K562 (cell line): ENCODE measurements around the gene KDF1. TPM values are rescaled to one million over a fixed set of nuclear protein-coding genes. Genes with fewer than 3 reads are reported as not detected.

Experiments
- ATAC-seq: fragments of 200-7000 bp; cut with Tn5 transposase; 3 replicates; pipeline ENCODE4 v1.9.1; 2020; ENCODE audit warnings: moderate library complexity
- BruUV-seq: library from RNA; stranded (reverse); fragments of 400-500 nt; replicated peaks from 2 replicates; lab custom pipeline; 2021; lab: Mats Ljungman, UMichigan
- CTCF ChIA-PET: fragments of 300-600 bp; formaldehyde crosslinking; extraction: SDS; loops from one replicate; lab custom pipeline; 2021; ENCODE audit warnings: low intra/inter-chr PET ratio; lab: Yijun Ruan, JAX
- POLR2A ChIA-PET: fragments of 300-600, 350-650 bp; sonication (Branson Sonifier 250); formaldehyde crosslinking; extraction: SDS; loops from one replicate; lab custom pipeline; 2021; ENCODE audit warnings: antibody characterized with exemption, inconsistent platforms; lab: Yijun Ruan, JAX
- DNase-seq, 4 experiments: peaks; one replicate each; pipeline versions ENCODE4 v3.0.0 to v3.0.0-alpha.2; 2011 to 2018; ENCODE audit warnings: low spot score in 3 of 4, mixed read lengths in 3 of 4; ENCODE audit errors: extremely low read depth in 1 of 4
- FAIRE-seq: peaks from 2 replicates; lab custom pipeline; 2011; peaks lifted over from hg19 to GRCh38; lab: Jason Lieb, UNC
- H2AFZ ChIP-seq: 2 replicates; pipeline ENCODE4 v1.6.0; 2011; ENCODE audit warnings: low read depth, low read length, control low read depth, inconsistent platforms
- H3K27ac ChIP-seq: fragments of 200-600 bp; 3 replicates; pipeline ENCODE4 v1.8.0; 2011; ENCODE audit warnings: low read depth, mild to moderate bottlenecking, control low read depth, inconsistent platforms, low read length, moderate library complexity, mixed read lengths; ENCODE audit errors: extremely low read depth
- H3K27me3 ChIP-seq, 2 experiments: fragments of 300-600 bp in 1 of 2; 2 replicates in 1 of 2; 3 replicates in 1 of 2; pipeline versions ENCODE4 v1.6.0 to v1.8.0; 2011; ENCODE audit warnings: inconsistent platforms in 2 of 2, low read length in 2 of 2, mild to moderate bottlenecking in 1 of 2, mixed read lengths in 1 of 2, moderate library complexity in 1 of 2; ENCODE audit not compliant: control insufficient read depth in 2 of 2, insufficient read depth in 2 of 2
- H3K36me3 ChIP-seq: fragments of 300-600 bp; 3 replicates; pipeline ENCODE4 v1.8.0; 2011; ENCODE audit warnings: mild to moderate bottlenecking, low read length, inconsistent platforms; ENCODE audit not compliant: control insufficient read depth, insufficient read depth
- H3K4me1 ChIP-seq, 2 experiments: fragments of 200-600 bp in 1 of 2; replicated peaks in 1 of 2; 2 replicates in 1 of 2; 3 replicates in 1 of 2; pipeline versions ENCODE4 v1.5.1 to v1.8.0; 2011; ENCODE audit warnings: inconsistent platforms in 2 of 2, low read length in 2 of 2, mild to moderate bottlenecking in 1 of 2, mixed read lengths in 1 of 2, moderate library complexity in 1 of 2; ENCODE audit not compliant: control insufficient read depth in 2 of 2, insufficient read depth in 2 of 2
- H3K4me2 ChIP-seq: 2 replicates; pipeline ENCODE4 v1.6.1; 2011; ENCODE audit warnings: low read length, control low read depth, inconsistent platforms, mixed read lengths; ENCODE audit not compliant: insufficient read depth
- H3K4me3 ChIP-seq: fragments of 200-600 bp; sonication (generic), shearing (Covaris generic); 2 replicates; pipeline ENCODE4 v1.5.1; 2016; ENCODE audit warnings: control low read depth, inconsistent platforms
- H3K79me2 ChIP-seq: fragments of 200-600 bp; 3 replicates; pipeline ENCODE4 v1.8.0; 2011; ENCODE audit warnings: low read length, inconsistent platforms; ENCODE audit not compliant: control insufficient read depth, insufficient read depth
- H3K9ac ChIP-seq, 2 experiments: 2 replicates each; pipeline versions ENCODE4 v1.6.0 to v1.6.1; 2011; ENCODE audit warnings: low read depth in 2 of 2, low read length in 2 of 2, control low read depth in 1 of 2, inconsistent platforms in 1 of 2, mild to moderate bottlenecking in 1 of 2, mixed read lengths in 1 of 2; ENCODE audit not compliant: insufficient read depth in 1 of 2
- H3K9me1 ChIP-seq: one replicate; pipeline ENCODE4 v1.6.0; 2011; ENCODE audit warnings: inconsistent platforms, mild to moderate bottlenecking, low read length, moderate library complexity; ENCODE audit not compliant: control insufficient read depth, insufficient read depth
- H3K9me3 ChIP-seq: replicated peaks from 2 replicates; pipeline ENCODE4 v1.5.1; 2011; ENCODE audit warnings: low read depth, low read length, inconsistent platforms; ENCODE audit not compliant: control insufficient read depth, insufficient read depth
- H4K20me1 ChIP-seq: replicated peaks from 2 replicates; pipeline ENCODE4 v1.6.1; 2011; ENCODE audit warnings: low read length, inconsistent platforms, mixed read lengths; ENCODE audit not compliant: control insufficient read depth, insufficient read depth
- ADNP ChIP-seq: fragments of 200-800 bp; sonication (Bioruptor generic); IDR thresholded peaks from 2 replicates; pipeline ENCODE4 v1.6.1; 2016; ENCODE audit warnings: missing genetic modification characterization, missing compliant biosample characterization
- HMG20A ChIP-seq: fragments of 450-650 bp; formaldehyde crosslinking; conservative IDR thresholded peaks from 2 replicates; pipeline ENCODE4 v1.4.0; 2020; ENCODE audit warnings: mild to moderate bottlenecking, mixed read lengths
- POLR2G ChIP-seq: fragments of 200-400 bp; formaldehyde crosslinking; IDR thresholded peaks from 2 replicates; pipeline ENCODE4 v1.6.1; 2017; ENCODE audit warnings: low read depth, mild to moderate bottlenecking, antibody characterized with exemption, low read length, moderate library complexity
- U2AF2 ChIP-seq: fragments of 200-400 bp; formaldehyde crosslinking; optimal IDR thresholded peaks from 2 replicates; pipeline ENCODE3; 2017; ENCODE audit warnings: low read depth, mild to moderate bottlenecking, low read length
- WGBS: fragments of 100-300 bp; shearing (Covaris generic); methylation state at CpG from one replicate; pipeline ENCODE4 v1.1.6; 2016; ENCODE audit warnings: low coverage, mixed read lengths; ENCODE audit not compliant: insufficient coverage; ENCODE audit errors: missing lambda C conversion rate; 5-methylcytosine and 5-hydroxymethylcytosine counted together
- in situ Hi-C: fragments of 300-500 bp; cut with MboI; formaldehyde crosslinking; loops from 4 replicates; pipeline ENCODE4 v1.15.0; 2018; ENCODE audit warnings: inconsistent platforms, mixed read lengths
- intact Hi-C: fragments of 100-400 bp; cut with micrococcal nuclease; formaldehyde crosslinking; loops from 2 replicates; pipeline ENCODE4 v1.14.2; 2022
- polyA plus RNA-seq, 8 experiments: library from polyadenylated mRNA; depleted of rRNA in 4 of 8; stranded (reverse) in 5 of 8; unstranded in 3 of 8; fragments of >200 nt; fragmentation: Nextera tagmentation in 2 of 8; fragmentation: Illumina TruSeq in 1 of 8; extraction: Ambion mirVana in 2 of 8; extraction: Trizol in 1 of 8; gene quantifications; 2 replicates each; pipeline versions ENCODE4 v1.2.1 to v1.2.3, GENCODE V29; 2011 to 2014; ENCODE audit warnings: inconsistent platforms in 1 of 8, missing spikeins in 1 of 8
- total RNA-seq, 7 experiments: library from RNA; depleted of rRNA in 6 of 7; stranded (reverse); fragments of >200 nt in 6 of 7; fragmentation: Illumina TruSeq in 2 of 7; extraction: Trizol in 2 of 7; gene quantifications; 2 replicates each; pipeline versions ENCODE4 v1.2.1 to v1.2.3, GENCODE V29; 2011 to 2021; ENCODE audit warnings: low replicate concordance in 1 of 7
- TF ChIP-seq, protein P1 (sequence below): fragments of 450-650 bp; IDR thresholded peaks from 2 replicates; pipeline ENCODE4 v1.7.1; 2018; ENCODE audit warnings: mild to moderate bottlenecking, low read depth; ENCODE audit not compliant: partially characterized antibody
- TF ChIP-seq, protein P2 (sequence below): fragments of 250-450 bp; sonication (Bioruptor Pico); IDR thresholded peaks from 2 replicates; pipeline ENCODE4 v1.4.0; 2020; ENCODE audit warnings: borderline replicate concordance
- TF ChIP-seq, protein P3 (sequence below): sonication (generic); IDR thresholded peaks from 2 replicates; pipeline ENCODE4 v1.6.1; 2016

Gene KDF1
- total and polyA plus RNA-seq, 9 of the 15 experiments (the other 6 are each of a cell fraction or from before 2014, with no cell fraction given): 0.38 to 1.9 (median 0.83) TPM

DNA sequence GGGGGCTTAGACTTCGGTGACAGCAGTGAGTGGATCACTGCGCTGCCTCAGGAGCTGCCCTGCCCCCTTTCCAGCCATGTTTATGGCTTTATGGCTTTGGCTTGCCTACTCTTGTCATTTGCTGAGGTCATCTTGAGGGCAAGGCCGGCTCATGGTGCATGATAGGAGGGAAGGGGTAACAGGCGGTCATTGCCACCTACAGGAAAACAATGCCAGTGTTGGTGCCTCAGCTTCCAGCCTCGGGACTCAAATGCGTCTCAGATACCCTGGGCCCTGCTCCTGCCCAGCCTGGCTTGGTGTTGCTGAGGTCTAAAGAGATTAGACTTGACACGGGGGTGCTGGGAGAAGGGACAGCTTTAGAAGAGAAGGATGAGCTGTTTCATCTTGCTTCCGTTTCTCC lies 14.5 kb downstream of the KDF1 start:
- H3K79me2 ChIP-seq: no peaks in the 10 kb centered on the region
- no peaks in the 10 kb centered on the region for H4K20me1 ChIP-seq
- in situ Hi-C loops: no loop called here
- ATAC-seq: no peak
- BruUV-seq: no TSS peak
- intact Hi-C loops: no loop called here
- no peaks in the 10 kb centered on the region for H3K9me1 ChIP-seq
- CTCF ChIA-PET: no interaction called here
- H3K36me3 ChIP-seq: peaks cover 61% of the 10 kb centered on the region
- POLR2A ChIA-PET: interaction anchor here (1.1 to 2.7 kb wide), 2 partner anchors 8 to 9 kb away, joined by 4 to 12 read pairs; no protein-coding TSS in a partner anchor
- no peak for DNase-seq
- H3K27ac ChIP-seq: no peak overlapping the region
- no peak overlapping the region for H2AFZ ChIP-seq
- H3K9me3 ChIP-seq: no peaks in the 10 kb centered on the region; the same call in 1 of the 2 replicates
- H3K4me2 ChIP-seq: no peak overlapping the region
- no peaks in the 10 kb centered on the region for H3K27me3 ChIP-seq
- no peak overlapping the region for H3K4me3 ChIP-seq
- peaks cover 9 to 11% of the 10 kb centered on the region in 2 experiments; a peak in 4 of 5 replicates for H3K4me1 ChIP-seq
- no peak for FAIRE-seq
- no peak overlapping the region for H3K9ac ChIP-seq
- 88% methylated on average over 8 of the region's 8 CpGs for WGBS
- TF ChIP-seq, protein P1, sequence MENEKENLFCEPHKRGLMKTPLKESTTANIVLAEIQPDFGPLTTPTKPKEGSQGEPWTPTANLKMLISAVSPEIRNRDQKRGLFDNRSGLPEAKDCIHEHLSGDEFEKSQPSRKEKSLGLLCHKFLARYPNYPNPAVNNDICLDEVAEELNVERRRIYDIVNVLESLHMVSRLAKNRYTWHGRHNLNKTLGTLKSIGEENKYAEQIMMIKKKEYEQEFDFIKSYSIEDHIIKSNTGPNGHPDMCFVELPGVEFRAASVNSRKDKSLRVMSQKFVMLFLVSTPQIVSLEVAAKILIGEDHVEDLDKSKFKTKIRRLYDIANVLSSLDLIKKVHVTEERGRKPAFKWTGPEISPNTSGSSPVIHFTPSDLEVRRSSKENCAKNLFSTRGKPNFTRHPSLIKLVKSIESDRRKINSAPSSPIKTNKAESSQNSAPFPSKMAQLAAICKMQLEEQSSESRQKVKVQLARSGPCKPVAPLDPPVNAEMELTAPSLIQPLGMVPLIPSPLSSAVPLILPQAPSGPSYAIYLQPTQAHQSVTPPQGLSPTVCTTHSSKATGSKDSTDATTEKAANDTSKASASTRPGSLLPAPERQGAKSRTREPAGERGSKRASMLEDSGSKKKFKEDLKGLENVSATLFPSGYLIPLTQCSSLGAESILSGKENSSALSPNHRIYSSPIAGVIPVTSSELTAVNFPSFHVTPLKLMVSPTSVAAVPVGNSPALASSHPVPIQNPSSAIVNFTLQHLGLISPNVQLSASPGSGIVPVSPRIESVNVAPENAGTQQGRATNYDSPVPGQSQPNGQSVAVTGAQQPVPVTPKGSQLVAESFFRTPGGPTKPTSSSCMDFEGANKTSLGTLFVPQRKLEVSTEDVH: no peak
- TF ChIP-seq, protein P2, sequence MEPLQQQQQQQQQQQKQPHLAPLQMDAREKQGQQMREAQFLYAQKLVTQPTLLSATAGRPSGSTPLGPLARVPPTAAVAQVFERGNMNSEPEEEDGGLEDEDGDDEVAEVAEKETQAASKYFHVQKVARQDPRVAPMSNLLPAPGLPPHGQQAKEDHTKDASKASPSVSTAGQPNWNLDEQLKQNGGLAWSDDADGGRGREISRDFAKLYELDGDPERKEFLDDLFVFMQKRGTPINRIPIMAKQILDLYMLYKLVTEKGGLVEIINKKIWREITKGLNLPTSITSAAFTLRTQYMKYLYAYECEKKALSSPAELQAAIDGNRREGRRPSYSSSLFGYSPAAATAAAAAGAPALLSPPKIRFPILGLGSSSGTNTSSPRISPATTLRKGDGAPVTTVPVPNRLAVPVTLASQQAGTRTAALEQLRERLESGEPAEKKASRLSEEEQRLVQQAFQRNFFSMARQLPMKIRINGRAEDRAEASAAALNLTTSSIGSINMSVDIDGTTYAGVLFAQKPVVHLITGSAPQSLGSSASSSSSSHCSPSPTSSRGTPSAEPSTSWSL (CRISPR knock-in tag): no peak
- TF ChIP-seq, protein P3, sequence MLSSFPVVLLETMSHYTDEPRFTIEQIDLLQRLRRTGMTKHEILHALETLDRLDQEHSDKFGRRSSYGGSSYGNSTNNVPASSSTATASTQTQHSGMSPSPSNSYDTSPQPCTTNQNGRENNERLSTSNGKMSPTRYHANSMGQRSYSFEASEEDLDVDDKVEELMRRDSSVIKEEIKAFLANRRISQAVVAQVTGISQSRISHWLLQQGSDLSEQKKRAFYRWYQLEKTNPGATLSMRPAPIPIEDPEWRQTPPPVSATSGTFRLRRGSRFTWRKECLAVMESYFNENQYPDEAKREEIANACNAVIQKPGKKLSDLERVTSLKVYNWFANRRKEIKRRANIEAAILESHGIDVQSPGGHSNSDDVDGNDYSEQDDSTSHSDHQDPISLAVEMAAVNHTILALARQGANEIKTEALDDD: no peak
- TF ChIP-seq ADNP (tag) (no peak), POLR2G (no peak), HMG20A (CRISPR knock-in tag) (no peak), U2AF2 (no peak)
